Measurements from ENCODE around the gene CRAMP1.

Gene CRAMP1

DNA sequence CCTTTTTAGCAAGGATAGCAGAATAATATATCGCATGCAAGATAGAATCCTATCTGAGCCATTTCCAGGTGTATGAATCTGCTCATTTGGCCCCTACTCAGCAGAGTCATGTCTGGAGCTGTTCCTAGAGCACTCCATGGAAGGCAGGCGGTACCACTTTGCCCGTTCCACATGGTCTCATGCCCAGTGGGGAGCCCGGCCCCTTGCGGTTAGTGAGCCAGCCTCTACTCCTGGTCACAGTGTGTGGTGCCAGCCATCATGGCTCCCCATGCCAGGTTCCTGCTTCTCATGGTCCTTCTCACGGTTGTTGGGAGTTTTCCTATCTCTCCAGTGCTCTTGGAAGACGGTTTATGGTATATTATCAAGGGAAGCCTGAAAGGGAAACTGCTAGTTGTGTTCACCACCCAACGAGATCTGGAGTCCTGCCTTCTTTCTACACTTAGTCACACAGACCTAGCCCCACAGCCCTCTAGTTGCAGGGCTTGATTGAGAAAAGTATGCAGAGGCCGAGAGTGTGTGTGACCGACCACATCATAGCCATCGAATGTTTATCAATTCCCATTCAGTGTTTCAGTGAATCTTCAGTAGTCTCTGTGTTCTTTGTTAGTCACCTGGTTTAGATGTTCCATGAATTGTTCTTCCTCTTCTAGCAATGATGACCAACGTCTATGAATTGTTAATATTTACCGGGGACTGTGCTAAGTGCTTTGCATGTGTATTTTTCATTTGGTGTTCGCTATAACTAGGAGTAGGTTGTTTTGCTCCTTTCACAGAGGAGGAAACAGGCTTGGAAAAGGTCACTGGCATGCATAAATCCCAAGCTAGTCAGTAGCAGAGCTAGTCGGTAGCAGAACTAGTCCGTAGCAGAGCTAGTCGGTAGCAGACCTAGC is 75.5 kb downstream of the CRAMP1 start:
- no peak for TF ChIP-seq ZNF274 (IDR thresholded peaks at IDR 0.05; ENCODE audit: low read depth, low read length)
- no peak overlapping the region for H3K4me3 ChIP-seq (ENCODE audit: low read length)

- no peak for TF ChIP-seq ZNF274 (IDR thresholded peaks at IDR 0.05; ENCODE audit: low read depth, low read length)
- no peak overlapping the region for H3K4me3 ChIP-seq (ENCODE audit: low read length)
These were observed 76.8 kb downstream of the CRAMP1 start for GRCh38 chr16:1688807-1689560.

- no peak for TF ChIP-seq ZNF274 (IDR thresholded peaks at IDR 0.05; ENCODE audit: low read depth, low read length)
- H3K4me3 ChIP-seq (ENCODE audit: low read length), result no peak overlapping the region
These were observed 77.7 kb downstream of the CRAMP1 start for GRCh38 chr16:1689853-1690252.

DNA sequence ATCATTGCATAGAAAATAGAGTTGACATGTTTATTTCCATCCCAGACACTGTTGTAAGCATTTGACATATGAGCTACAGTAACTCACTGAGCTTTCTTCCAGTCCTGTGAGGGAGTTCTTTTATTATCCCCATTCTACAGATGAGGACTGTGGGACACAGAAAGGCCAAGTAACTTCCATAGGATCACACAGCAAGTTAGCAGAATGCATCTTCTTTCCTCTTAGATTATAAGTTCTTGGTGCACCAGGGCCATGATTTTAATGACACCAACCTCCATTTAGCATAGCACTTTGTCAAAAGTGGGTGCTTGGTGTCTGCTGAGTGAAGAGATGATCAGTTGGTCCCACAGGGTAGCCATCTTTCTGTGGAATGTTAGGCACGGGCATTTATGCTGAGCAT is 78.7 kb downstream of the CRAMP1 start:
- TF ChIP-seq ZNF274 (IDR thresholded peaks at IDR 0.05; ENCODE audit: low read depth, low read length), result no peak
- no peak overlapping the region for H3K4me3 ChIP-seq (ENCODE audit: low read length)

DNA sequence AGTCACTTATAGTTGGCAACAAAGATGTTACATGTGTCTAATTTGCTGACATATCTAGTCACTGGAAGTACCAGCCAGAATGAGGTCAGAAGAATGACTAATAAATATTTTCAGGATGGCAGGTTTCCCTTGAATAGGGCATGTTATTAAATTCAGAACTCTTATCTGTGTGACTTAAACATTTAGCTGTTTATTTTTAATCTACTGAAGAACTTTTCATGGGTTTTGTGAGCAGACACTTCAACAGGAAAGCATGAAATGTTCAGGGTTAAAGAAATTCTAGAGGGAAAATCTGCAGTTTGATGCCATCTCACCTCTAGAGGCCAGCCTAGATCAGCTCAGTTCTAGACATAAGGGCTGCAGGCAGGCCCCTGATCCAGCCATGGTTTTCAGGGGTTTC is 79.1 kb downstream of the CRAMP1 start:
- TF ChIP-seq ZNF274 (IDR thresholded peaks at IDR 0.05; ENCODE audit: low read depth, low read length), result no peak
- no peak overlapping the region for H3K4me3 ChIP-seq (ENCODE audit: low read length)

GRCh38 chr16:1691956-1692355 is 79.8 kb downstream of the CRAMP1 start:
- H3K4me3 ChIP-seq (ENCODE audit: low read length), result no peak overlapping the region
- TF ChIP-seq ZNF274 (IDR thresholded peaks at IDR 0.05; ENCODE audit: low read depth, low read length), result no peak

GRCh38 chr16:1696863-1697262 is 84.7 kb downstream of the CRAMP1 start:
- no peak overlapping the region for H3K4me3 ChIP-seq (ENCODE audit: low read length)
- TF ChIP-seq ZNF274 (IDR thresholded peaks at IDR 0.05; ENCODE audit: low read depth, low read length), result no peak

GRCh38 chr16:1698680-1699079 is 86.5 kb downstream of the CRAMP1 start:
- no peak for TF ChIP-seq ZNF274 (IDR thresholded peaks at IDR 0.05; ENCODE audit: low read depth, low read length)
- H3K4me3 ChIP-seq (ENCODE audit: low read length), result no peak overlapping the region

DNA sequence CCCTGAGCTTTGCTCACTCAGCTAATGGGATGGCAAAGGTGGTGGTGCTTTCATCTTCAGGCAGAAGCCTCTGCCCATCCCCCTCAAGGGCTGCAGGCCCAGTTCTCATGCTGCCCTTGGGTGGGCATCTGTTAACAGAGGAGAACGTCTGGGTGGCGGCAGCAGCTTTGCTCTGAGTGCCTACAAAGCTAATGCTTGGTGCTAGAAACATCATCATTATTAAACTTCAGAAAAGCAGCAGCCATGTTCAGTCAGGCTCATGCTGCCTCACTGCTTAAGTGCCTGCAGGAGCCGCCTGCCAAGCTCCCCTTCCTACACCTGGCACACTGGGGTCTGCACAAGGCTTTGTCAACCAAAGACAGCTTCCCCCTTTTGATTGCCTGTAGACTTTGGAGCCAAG is 88.1 kb downstream of the CRAMP1 start:
- H3K4me3 ChIP-seq (ENCODE audit: low read length), result no peak overlapping the region
- no peak for TF ChIP-seq ZNF274 (IDR thresholded peaks at IDR 0.05; ENCODE audit: low read depth, low read length)

DNA sequence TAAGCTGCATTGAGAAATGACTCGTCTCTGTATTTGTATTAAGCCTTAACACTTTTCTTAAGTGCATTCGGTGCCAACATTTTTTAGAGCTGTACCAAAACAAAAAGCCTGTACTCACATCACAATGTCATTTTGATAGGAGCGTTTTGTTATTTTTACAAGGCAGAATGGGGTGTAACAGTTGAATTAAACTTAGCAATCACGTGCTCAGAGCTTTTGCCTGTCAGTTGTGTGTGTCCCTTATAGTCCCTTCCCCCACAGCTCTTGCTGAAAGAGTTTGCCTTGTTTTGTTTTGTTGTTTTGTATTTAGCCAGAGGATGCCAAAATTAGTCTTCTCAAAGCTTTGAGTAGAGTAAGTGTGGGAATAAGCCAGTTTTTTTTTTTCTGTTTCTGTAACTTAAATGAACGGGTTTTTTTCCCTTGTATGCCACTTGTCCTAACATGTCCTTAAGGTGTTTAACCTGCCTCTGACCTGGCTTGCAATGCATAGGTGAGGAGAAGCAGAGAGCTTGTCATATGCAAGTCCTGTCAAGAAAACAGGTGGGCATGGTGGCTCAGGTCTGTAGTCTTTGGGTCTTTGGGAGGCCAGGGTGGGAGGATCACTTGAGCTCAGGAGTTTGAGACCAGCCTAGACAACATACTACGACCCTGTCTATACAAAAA is 89.2 kb downstream of the CRAMP1 start:
- no peak for TF ChIP-seq ZNF274 (IDR thresholded peaks at IDR 0.05; ENCODE audit: low read depth, low read length)
- H3K4me3 ChIP-seq (ENCODE audit: low read length), result no peak overlapping the region

GRCh38 chr16:1705324-1705687 is 93.1 kb downstream of the CRAMP1 start:
- peak overlapping the region; percentile 80 for H3K4me3 ChIP-seq (ENCODE audit: low read length)

DNA sequence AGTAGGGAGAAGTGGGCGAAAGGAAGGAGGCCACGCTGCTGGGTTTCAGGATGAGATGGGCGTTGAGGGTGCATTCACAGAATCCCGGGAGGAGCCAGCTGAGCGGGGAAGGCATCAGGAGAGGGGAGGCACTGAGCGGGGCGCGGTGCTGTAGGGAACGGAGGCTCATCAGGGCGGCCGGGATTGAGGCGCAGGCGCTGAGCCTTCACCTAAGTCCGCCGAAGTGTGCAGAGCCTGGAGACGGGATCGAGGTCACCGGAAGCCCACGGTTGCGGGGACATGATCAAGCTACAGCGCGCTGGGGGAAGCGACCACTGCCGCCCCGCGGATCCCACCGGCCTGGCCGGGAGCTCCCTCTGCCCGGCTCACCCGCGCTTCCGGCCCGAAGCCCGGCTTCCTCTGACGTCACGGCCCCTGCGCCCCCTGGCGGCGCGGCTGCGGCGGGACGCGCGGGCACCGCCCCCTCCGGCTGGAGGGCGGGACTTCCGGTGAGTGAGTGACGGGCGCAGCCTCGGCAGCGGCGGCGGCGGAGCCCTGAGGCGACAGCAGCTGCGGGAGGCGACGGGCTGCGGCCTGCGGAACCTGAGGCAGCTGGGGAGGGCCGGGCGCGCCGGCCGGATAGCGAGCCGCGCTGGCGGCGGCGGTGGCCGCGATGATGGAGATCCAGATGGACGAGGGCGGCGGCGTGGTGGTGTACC is 93.7 kb downstream of the CRAMP1 start, which contains the start of gene MAPK8IP3:
Gene MAPK8IP3, plus strand, starts transcription at position 508 of the 698 bp plus-strand sequence. Its CDS starts 145 bp downstream, at position 653.
- peak within 1 kb of the TSS; percentile 80 for H3K4me3 ChIP-seq (ENCODE audit: low read length)
- no peak for TF ChIP-seq ZNF274 (IDR thresholded peaks at IDR 0.05; ENCODE audit: low read depth, low read length)

GRCh38 chr16:1706386-1707192 is 94.4 kb downstream of the CRAMP1 start:
- peak overlapping the region; percentile 78 for H3K4me3 ChIP-seq (ENCODE audit: low read length)
- TF ChIP-seq ZNF274 (IDR thresholded peaks at IDR 0.05; ENCODE audit: low read depth, low read length), result no peak
